Caki2 (cell line): Measurements from ENCODE around the gene AGBL4. TPM values are rescaled to one million over a fixed set of nuclear protein-coding genes. Genes with fewer than 3 reads are reported as not detected.

Experiments used
- DNase-seq: peaks from one replicate; pipeline ENCODE4 v3.0.0-alpha.2; 2015; ENCODE audit warnings: low read depth
- in situ Hi-C: cut with HindIII; loops from 2 replicates; pipeline ENCODE4 v1.10.0; 2016; ENCODE audit warnings: low sequenced_read_pairs, low pct_unique_long_range_greater_than_20kb, mixed read lengths
- total RNA-seq: library from RNA; depleted of rRNA; stranded (reverse); fragments of >200 nt; shearing (Covaris generic); gene quantifications from 2 replicates; pipeline ENCODE4 v1.2.3, GENCODE V29; 2014; ENCODE audit warnings: low replicate concordance

The AGBL4 gene
- total RNA-seq, 1 experiment from 2014 or later: not detected

DNA sequence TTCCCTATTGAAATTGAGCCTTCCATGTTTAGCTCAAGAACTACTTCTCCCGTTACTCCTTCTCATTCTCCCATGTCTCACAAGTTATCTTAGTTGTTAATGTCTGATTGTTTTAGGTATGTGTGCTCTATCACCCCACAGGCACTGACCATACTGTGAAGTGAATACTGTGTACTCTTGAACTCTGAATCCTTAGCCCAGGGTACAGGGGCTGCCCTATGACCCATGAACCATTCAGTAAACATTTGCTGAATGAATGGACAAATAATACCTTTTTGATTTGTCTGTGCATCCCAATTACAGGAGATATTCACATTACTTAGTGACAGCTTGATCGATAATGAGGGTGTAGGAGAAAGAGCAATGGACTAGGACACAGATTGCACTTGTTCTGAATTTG, 1077.7 kb downstream of the AGBL4 start:
- in situ Hi-C loops: no loop called here
- no peak for DNase-seq

GRCh38 chr1:48944811-48945210, 1078.9 kb downstream of the AGBL4 start:
- in situ Hi-C loops: no loop called here

GRCh38 chr1:48943826-48944225, 1079.9 kb downstream of the AGBL4 start:
- in situ Hi-C loops: no loop called here
- DNase-seq: no peak

More at GRCh38 chr1:48944811-48945210, 1078.9 kb downstream of the AGBL4 start:
- DNase-seq: no peak

DNA sequence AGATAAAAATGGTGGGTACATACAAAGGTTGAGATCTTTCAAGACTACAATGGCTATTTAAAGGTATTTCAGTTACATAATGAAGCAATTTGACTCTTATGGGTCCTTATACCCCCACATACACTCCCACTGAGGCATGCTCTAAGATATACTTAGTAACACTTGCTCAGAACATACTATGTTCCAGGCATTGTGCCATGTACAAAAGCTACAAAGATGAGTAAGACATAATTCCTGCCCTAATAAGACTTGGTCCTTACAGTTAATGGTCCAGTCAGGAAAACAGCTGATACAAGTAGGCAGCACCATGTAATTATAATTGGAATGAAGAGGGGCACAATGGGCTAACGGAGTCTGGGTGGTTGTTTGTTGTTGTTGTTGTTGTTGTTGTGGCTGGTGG, 1080.4 kb downstream of the AGBL4 start:
- in situ Hi-C loops: no loop called here
- no peak for DNase-seq

- in situ Hi-C loops: no loop called here
- no peak for DNase-seq
Observed at GRCh38 chr1:48940962-48941732, 1082.6 kb downstream of the AGBL4 start.

- in situ Hi-C loops: no loop called here
- no peak for DNase-seq
Observed at GRCh38 chr1:48940354-48940753, 1083.4 kb downstream of the AGBL4 start.

- no peak for DNase-seq
- in situ Hi-C loops: no loop called here
Observed at GRCh38 chr1:48939828-48940227, 1083.9 kb downstream of the AGBL4 start.

- DNase-seq: no peak
Observed at GRCh38 chr1:48939042-48939441, 1084.7 kb downstream of the AGBL4 start.

GRCh38 chr1:48937732-48938131, 1086.0 kb downstream of the AGBL4 start:
- no peak for DNase-seq
- in situ Hi-C loops: no loop called here

More at GRCh38 chr1:48939042-48939441, 1084.7 kb downstream of the AGBL4 start:
- in situ Hi-C loops: no loop called here

- no peak for DNase-seq
- in situ Hi-C loops: no loop called here
Observed at GRCh38 chr1:48936436-48936835, 1087.3 kb downstream of the AGBL4 start.

DNA sequence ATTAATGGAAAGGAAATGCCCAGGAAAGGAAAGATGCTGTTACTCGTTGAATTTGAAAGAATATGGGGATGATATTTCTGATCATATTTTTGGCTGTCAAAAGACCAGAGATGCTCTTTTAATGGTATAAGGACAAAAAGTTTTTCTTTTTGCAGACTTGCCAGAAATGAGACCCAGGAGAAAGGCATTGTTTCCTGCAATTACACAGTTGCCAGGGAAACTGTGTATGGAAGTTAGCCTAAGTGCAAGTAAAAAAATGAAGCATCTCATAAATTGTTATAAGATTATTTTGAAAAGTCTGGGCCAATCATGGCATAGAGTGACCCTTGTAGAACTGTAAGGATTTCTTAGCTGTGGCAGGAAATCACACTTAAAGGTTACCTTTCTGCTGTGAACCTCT, 1091.4 kb downstream of the AGBL4 start:
- in situ Hi-C loops: no loop called here
- DNase-seq: no peak

GRCh38 chr1:48931506-48932192, 1092.1 kb downstream of the AGBL4 start:
- in situ Hi-C loops: no loop called here
- DNase-seq: peak; percentile 72

- in situ Hi-C loops: no loop called here
- DNase-seq: no peak
Observed at GRCh38 chr1:48930011-48930410, 1093.7 kb downstream of the AGBL4 start.

GRCh38 chr1:48924099-48924498, 1099.7 kb downstream of the AGBL4 start:
- no peak for DNase-seq
- in situ Hi-C loops: no loop called here

- in situ Hi-C loops: no loop called here
- no peak for DNase-seq
Observed at GRCh38 chr1:48923116-48923515, 1100.6 kb downstream of the AGBL4 start.

DNA sequence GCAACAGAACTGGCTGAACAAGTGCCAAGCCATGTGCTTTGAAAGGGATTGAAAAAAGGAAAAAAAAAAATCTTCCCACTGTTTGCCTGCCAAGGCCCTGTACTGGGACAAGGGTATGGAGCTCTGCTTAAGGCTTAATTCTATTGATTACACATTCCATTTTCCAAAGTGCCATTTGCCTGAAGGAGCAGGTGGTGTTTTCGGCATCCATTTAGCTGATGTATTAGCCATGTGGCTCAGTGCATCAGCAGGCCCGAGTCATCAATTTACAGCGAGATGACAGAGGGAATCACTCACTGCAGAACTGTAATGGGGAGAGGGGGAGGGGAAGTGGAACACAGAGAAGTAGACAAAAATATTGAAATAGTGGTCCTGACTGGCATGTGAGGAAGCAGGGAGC, 1102.9 kb downstream of the AGBL4 start:
- in situ Hi-C loops: no loop called here
- DNase-seq: no peak

- no peak for DNase-seq
Observed at GRCh38 chr1:48917901-48918603, 1105.7 kb downstream of the AGBL4 start.

DNA sequence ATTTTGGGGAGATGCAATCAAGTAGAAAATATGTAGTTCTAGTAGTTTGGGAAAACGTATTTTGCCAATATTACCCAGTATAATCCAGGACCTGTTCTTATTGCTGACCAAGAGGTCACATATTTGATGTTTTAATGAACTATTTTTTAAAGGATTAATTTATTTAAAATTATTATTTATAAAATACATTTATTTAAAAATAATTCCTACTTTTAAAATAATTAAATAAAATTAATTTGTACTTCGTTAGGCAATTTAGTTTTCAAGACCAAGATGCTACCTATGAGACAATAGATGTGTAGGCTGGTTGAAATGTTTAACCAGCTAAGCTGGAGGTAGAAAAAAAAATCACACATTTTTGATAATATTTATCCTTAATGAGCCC, 1106.7 kb downstream of the AGBL4 start:
- no peak for DNase-seq
- in situ Hi-C loops: no loop called here

More at GRCh38 chr1:48917901-48918603, 1105.7 kb downstream of the AGBL4 start:
- in situ Hi-C loops: no loop called here
